ENCODE measurements around the gene FRMD4A.

- TF ChIP-seq FOXM1 (IDR thresholded peaks at IDR 0.05; ENCODE audit: borderline replicate concordance, low read depth) (no peak), TEAD4 (IDR thresholded peaks at IDR 0.05) (no peak), EP300 (IDR thresholded peaks at IDR 0.05; ENCODE audit: borderline replicate concordance) (no peak), CEBPB (IDR thresholded peaks at IDR 0.05) (no peak), EGR1 (IDR thresholded peaks at IDR 0.05) (no peak), TAF1 (IDR thresholded peaks at IDR 0.05; ENCODE audit: low read depth) (no peak), TCF12 (IDR thresholded peaks at IDR 0.05; ENCODE audit: low read depth) (no peak), RAD21 (IDR thresholded peaks at IDR 0.05; ENCODE audit: low read depth) (no peak), CREB1 (IDR thresholded peaks at IDR 0.05; ENCODE audit: low read depth) (no peak), YY1 (IDR thresholded peaks at IDR 0.05; ENCODE audit: low read depth) (no peak), NFIC (IDR thresholded peaks at IDR 0.05) (no peak), ZBTB7A (IDR thresholded peaks at IDR 0.05; ENCODE audit: low read depth) (no peak)
- TF ChIP-seq, protein P1, sequence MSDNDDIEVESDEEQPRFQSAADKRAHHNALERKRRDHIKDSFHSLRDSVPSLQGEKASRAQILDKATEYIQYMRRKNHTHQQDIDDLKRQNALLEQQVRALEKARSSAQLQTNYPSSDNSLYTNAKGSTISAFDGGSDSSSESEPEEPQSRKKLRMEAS (IDR thresholded peaks at IDR 0.05) = no peak
- TF ChIP-seq, protein P2, sequence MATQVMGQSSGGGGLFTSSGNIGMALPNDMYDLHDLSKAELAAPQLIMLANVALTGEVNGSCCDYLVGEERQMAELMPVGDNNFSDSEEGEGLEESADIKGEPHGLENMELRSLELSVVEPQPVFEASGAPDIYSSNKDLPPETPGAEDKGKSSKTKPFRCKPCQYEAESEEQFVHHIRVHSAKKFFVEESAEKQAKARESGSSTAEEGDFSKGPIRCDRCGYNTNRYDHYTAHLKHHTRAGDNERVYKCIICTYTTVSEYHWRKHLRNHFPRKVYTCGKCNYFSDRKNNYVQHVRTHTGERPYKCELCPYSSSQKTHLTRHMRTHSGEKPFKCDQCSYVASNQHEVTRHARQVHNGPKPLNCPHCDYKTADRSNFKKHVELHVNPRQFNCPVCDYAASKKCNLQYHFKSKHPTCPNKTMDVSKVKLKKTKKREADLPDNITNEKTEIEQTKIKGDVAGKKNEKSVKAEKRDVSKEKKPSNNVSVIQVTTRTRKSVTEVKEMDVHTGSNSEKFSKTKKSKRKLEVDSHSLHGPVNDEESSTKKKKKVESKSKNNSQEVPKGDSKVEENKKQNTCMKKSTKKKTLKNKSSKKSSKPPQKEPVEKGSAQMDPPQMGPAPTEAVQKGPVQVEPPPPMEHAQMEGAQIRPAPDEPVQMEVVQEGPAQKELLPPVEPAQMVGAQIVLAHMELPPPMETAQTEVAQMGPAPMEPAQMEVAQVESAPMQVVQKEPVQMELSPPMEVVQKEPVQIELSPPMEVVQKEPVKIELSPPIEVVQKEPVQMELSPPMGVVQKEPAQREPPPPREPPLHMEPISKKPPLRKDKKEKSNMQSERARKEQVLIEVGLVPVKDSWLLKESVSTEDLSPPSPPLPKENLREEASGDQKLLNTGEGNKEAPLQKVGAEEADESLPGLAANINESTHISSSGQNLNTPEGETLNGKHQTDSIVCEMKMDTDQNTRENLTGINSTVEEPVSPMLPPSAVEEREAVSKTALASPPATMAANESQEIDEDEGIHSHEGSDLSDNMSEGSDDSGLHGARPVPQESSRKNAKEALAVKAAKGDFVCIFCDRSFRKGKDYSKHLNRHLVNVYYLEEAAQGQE (IDR thresholded peaks at IDR 0.05; ENCODE audit: low read depth) = no peak
Observed at GRCh38 chr10:13695588-13695987, 635.1 kb downstream of the FRMD4A start.

Measured in Ishikawa (cell line).